Neural progenitor cell (in vitro differentiated cells): Measurements from ENCODE around the gene FAM8A1. TPM values are rescaled to one million over a fixed set of nuclear protein-coding genes. Genes with fewer than 3 reads are reported as not detected.

Experiments used
- DNase-seq: peaks from one replicate; pipeline ENCODE4 v3.0.0-alpha.2; 2016; ENCODE audit warnings: low spot score
- H2AFZ ChIP-seq: fragments of 200-600 bp; sonication (generic); replicated peaks from 2 replicates; pipeline ENCODE4 v1.6.1; 2016; ENCODE audit warnings: antibody characterized with exemption
- H3F3A ChIP-seq: fragments of 200-600 bp; sonication (generic); 2 replicates; pipeline ENCODE4 v1.6.1; 2016; ENCODE audit warnings: antibody characterized with exemption, low read depth
- H3K27ac ChIP-seq: fragments of 200-600 bp; sonication (generic); 2 replicates; pipeline ENCODE4 v1.5.1; 2016; ENCODE audit warnings: mild to moderate bottlenecking
- H3K27me3 ChIP-seq: fragments of 200-600 bp; sonication (generic); 2 replicates; pipeline ENCODE4 v1.6.1; 2016; ENCODE audit warnings: mild to moderate bottlenecking, moderate library complexity
- H3K36me3 ChIP-seq: fragments of 200-600 bp; sonication (generic); 2 replicates; pipeline ENCODE4 v1.5.1; 2016
- H3K4me1 ChIP-seq: fragments of 200-600 bp; sonication (generic); 2 replicates; pipeline ENCODE4 v1.6.1; 2016; ENCODE audit warnings: mixed run types
- H3K4me2 ChIP-seq: fragments of 200-600 bp; sonication (generic); 2 replicates; pipeline ENCODE4 v1.6.1; 2016
- H3K4me3 ChIP-seq: fragments of 200-600 bp; sonication (generic); 2 replicates; pipeline ENCODE4 v1.5.1; 2016
- H3K79me2 ChIP-seq: fragments of 200-600 bp; sonication (generic); 2 replicates; pipeline ENCODE4 v1.6.1; 2016; ENCODE audit warnings: low read depth
- H3K9ac ChIP-seq: fragments of 200-600 bp; sonication (generic); 2 replicates; pipeline ENCODE4 v1.6.1; 2016
- H3K9me3 ChIP-seq: fragments of 200-600 bp; sonication (generic); 2 replicates; pipeline ENCODE4 v1.5.1; 2016; ENCODE audit warnings: low read depth
- H4K20me1 ChIP-seq: fragments of 200-600 bp; sonication (generic); 2 replicates; pipeline ENCODE4 v1.6.1; 2016; ENCODE audit warnings: low read depth
- H3K27ac Mint-ChIP-seq: 3 replicates; pipeline ENCODE4 v1.8.0; 2021; ENCODE audit warnings: mixed read lengths
- H3K27me3 Mint-ChIP-seq: 2 replicates; pipeline ENCODE4 v1.8.0; 2022; ENCODE audit warnings: low read depth, mild to moderate bottlenecking, inconsistent platforms, moderate library complexity, mixed read lengths; ENCODE audit not compliant: insufficient read depth
- H3K36me3 Mint-ChIP-seq: 3 replicates; pipeline ENCODE4 v1.8.0; 2021; ENCODE audit warnings: mixed read lengths
- H3K4me1 Mint-ChIP-seq: 3 replicates; pipeline ENCODE4 v1.8.0; 2021; ENCODE audit warnings: mixed read lengths
- H3K4me3 Mint-ChIP-seq: 3 replicates; pipeline ENCODE4 v1.8.0; 2021; ENCODE audit warnings: mild to moderate bottlenecking, moderate library complexity, mixed read lengths
- H3K9me3 Mint-ChIP-seq: 3 replicates; pipeline ENCODE4 v1.8.0; 2020; ENCODE audit warnings: mixed read lengths
- EZH2 ChIP-seq: fragments of 200-600 bp; sonication (generic); IDR thresholded peaks from 2 replicates; pipeline ENCODE4 v1.6.1; 2017; ENCODE audit warnings: antibody characterized with exemption, mild to moderate bottlenecking, moderate library complexity
- EZH2phosphoT487 ChIP-seq: fragments of 200-600 bp; sonication (generic); IDR thresholded peaks from 2 replicates; pipeline ENCODE4 v1.6.1; 2017; ENCODE audit warnings: antibody characterized with exemption
- total RNA-seq: library from RNA; depleted of rRNA; stranded (reverse); fragments of >200 nt; gene quantifications from 2 replicates; pipeline ENCODE4 v1.2.3, GENCODE V29; 2015; ENCODE audit warnings: low replicate concordance
- TF ChIP-seq, protein P1 (sequence below): fragments of 200-600 bp; sonication (generic); IDR thresholded peaks from 2 replicates; pipeline ENCODE4 v1.5.1; 2017; ENCODE audit warnings: antibody characterized with exemption, mild to moderate bottlenecking

Gene FAM8A1
- total RNA-seq, 1 donor from 2014 or later: 22.9 TPM

DNA sequence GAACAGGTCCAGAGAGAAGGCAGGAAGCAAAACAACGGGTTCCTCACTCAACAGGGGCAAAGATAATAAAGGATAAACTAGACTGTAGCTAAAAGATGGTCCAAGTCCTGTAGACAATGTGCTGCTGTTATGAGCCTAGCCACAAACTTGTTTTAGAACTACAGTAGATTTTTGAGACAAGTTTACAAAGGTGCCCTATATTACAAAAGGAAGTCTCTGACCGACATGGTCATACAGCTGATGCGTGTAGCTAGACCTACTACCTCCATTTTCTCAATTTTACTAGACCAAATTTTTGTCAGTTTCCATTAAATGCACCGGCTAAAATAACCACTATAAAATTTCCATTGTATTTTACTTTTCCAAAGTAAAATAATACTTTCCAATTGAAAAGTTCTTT, 11.9 kb downstream of the FAM8A1 start:
- DNase-seq: no peak
- H3K27me3 Mint-ChIP-seq: no peaks in the 10 kb centered on the region
- H3K4me3 Mint-ChIP-seq: no peak overlapping the region

DNA sequence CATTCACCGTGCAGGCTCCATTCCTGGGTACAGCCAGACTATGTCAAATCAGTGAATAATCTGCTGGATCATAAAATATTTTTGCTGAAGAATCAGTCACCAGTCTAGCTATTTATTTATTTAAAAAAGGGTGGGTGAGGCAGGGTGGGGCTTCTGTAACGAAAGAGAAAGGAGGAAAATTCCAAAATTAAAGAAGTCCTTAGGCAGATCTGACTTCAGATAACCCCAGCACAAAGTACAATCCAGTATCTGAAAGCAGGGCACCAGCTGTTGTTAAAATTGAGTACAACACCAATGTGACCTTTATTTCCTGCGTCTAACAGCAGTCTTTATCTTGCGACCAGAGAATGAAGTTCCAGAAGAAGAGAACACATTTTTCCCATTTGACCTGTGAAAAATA, 15.7 kb downstream of the FAM8A1 start:
- no peak for DNase-seq
- no peak overlapping the region for H3K27ac ChIP-seq
- H3F3A ChIP-seq: peaks cover 26% of the 10 kb centered on the region
- Mint-ChIP-seq H3K27ac (no peak overlapping the region), H3K27me3 (peaks cover 2% of the 10 kb centered on the region), H3K9me3 (no peaks in the 10 kb centered on the region), H3K36me3 (peaks cover 33% of the 10 kb centered on the region), H3K4me3 (no peak overlapping the region), H3K4me1 (no peaks in the 10 kb centered on the region)
- no peaks in the 10 kb centered on the region for H3K4me1 ChIP-seq
- H3K9me3 ChIP-seq: no peaks in the 10 kb centered on the region
- no peak overlapping the region for H2AFZ ChIP-seq
- no peak overlapping the region for H3K9ac ChIP-seq
- H3K4me2 ChIP-seq: no peak overlapping the region
- TF ChIP-seq EZH2phosphoT487 (no peak), EZH2 (no peak)
- TF ChIP-seq, protein P1, sequence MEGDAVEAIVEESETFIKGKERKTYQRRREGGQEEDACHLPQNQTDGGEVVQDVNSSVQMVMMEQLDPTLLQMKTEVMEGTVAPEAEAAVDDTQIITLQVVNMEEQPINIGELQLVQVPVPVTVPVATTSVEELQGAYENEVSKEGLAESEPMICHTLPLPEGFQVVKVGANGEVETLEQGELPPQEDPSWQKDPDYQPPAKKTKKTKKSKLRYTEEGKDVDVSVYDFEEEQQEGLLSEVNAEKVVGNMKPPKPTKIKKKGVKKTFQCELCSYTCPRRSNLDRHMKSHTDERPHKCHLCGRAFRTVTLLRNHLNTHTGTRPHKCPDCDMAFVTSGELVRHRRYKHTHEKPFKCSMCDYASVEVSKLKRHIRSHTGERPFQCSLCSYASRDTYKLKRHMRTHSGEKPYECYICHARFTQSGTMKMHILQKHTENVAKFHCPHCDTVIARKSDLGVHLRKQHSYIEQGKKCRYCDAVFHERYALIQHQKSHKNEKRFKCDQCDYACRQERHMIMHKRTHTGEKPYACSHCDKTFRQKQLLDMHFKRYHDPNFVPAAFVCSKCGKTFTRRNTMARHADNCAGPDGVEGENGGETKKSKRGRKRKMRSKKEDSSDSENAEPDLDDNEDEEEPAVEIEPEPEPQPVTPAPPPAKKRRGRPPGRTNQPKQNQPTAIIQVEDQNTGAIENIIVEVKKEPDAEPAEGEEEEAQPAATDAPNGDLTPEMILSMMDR: no peak
- H3K4me3 ChIP-seq: no peak overlapping the region
- no peaks in the 10 kb centered on the region for H3K27me3 ChIP-seq
- H4K20me1 ChIP-seq: no peaks in the 10 kb centered on the region
- H3K79me2 ChIP-seq: peaks cover 22% of the 10 kb centered on the region
- peaks cover 6% of the 10 kb centered on the region for H3K36me3 ChIP-seq

More for the DNA sequence above, 11.9 kb downstream of the FAM8A1 start:
- H3K4me1 Mint-ChIP-seq: no peaks in the 10 kb centered on the region
- no peak overlapping the region for H3K4me3 ChIP-seq
- H3K4me2 ChIP-seq: no peak overlapping the region
- H3K9me3 Mint-ChIP-seq: no peaks in the 10 kb centered on the region
- H4K20me1 ChIP-seq: no peaks in the 10 kb centered on the region
- H3K79me2 ChIP-seq: no peaks in the 10 kb centered on the region
- no peak for TF ChIP-seq EZH2phosphoT487
- TF ChIP-seq EZH2: no peak
- TF ChIP-seq, protein P1: no peak
- no peak overlapping the region for H3K27ac Mint-ChIP-seq
- H3F3A ChIP-seq: peaks cover 30% of the 10 kb centered on the region
- no peaks in the 10 kb centered on the region for H3K9me3 ChIP-seq
- H3K27me3 ChIP-seq: no peaks in the 10 kb centered on the region
- no peak overlapping the region for H2AFZ ChIP-seq
- no peaks in the 10 kb centered on the region for H3K4me1 ChIP-seq
- H3K27ac ChIP-seq: no peak overlapping the region
- no peak overlapping the region for H3K9ac ChIP-seq
- peaks cover 6% of the 10 kb centered on the region for H3K36me3 ChIP-seq
- H3K36me3 Mint-ChIP-seq: peaks cover 18% of the 10 kb centered on the region

DNA sequence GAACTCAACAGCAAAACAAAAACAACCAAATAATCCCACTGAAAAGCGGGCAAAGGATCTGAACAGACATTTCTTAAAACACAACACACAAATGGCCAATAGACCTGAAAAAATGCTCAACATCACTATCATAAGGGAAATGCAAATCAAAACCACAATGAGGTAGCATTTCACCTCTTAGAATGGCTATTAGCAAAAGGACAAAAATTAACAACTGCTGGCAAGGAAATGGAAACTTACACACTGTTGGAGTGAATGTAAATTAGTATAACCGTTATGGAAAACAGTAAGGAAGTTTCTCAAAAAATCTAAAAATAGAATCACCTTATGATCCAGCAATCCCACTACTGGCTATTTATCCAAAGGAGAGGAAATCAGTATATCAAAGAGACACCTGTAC, 20.9 kb downstream of the FAM8A1 start:
- no peaks in the 10 kb centered on the region for H3K9me3 ChIP-seq
- Mint-ChIP-seq H3K27ac (no peak overlapping the region), H3K9me3 (no peaks in the 10 kb centered on the region), H3K36me3 (peaks cover 38% of the 10 kb centered on the region), H3K4me1 (no peaks in the 10 kb centered on the region), H3K27me3 (peaks cover 2% of the 10 kb centered on the region), H3K4me3 (no peak overlapping the region)
- no peak overlapping the region for H3K4me3 ChIP-seq
- H3F3A ChIP-seq: no peaks in the 10 kb centered on the region
- H3K9ac ChIP-seq: no peak overlapping the region
- H2AFZ ChIP-seq: no peak overlapping the region
- DNase-seq: no peak
- TF ChIP-seq, protein P1: no peak
- no peak for TF ChIP-seq EZH2
- TF ChIP-seq EZH2phosphoT487: no peak
- no peaks in the 10 kb centered on the region for H3K27me3 ChIP-seq
- H3K27ac ChIP-seq: no peak overlapping the region
- H3K4me1 ChIP-seq: no peaks in the 10 kb centered on the region
- H3K79me2 ChIP-seq: peaks cover 44% of the 10 kb centered on the region
- no peaks in the 10 kb centered on the region for H4K20me1 ChIP-seq
- H3K4me2 ChIP-seq: no peak overlapping the region
- H3K36me3 ChIP-seq: peaks cover 20% of the 10 kb centered on the region
